H9 (cell line): ENCODE data around the gene TANC2. TPM values are rescaled to one million over a fixed set of nuclear protein-coding genes. Genes with fewer than 3 reads are reported as not detected.
A peak's percentile ranks its signal among the peaks of the same experiment; 100 is the strongest.
"Not testable (repeated sequence)": the region's sequence is repeated elsewhere in the genome, so short reads cannot be mapped to it uniquely, and the experiment has no call there.

ENCODE experiments used
- DNase-seq: peaks from one replicate; pipeline ENCODE4 v3.0.0-alpha.2; 2017
- H2AFZ ChIP-seq: one replicate; pipeline ENCODE4 v1.6.1; 2013; ENCODE audit warnings: mild to moderate bottlenecking, low read length, control low read depth, moderate library complexity
- H2AK5ac ChIP-seq: 2 replicates; pipeline ENCODE4 v1.6.1; 2013; ENCODE audit warnings: low read length, control low read depth, mixed read lengths; ENCODE audit not compliant: insufficient read length
- H2BK120ac ChIP-seq: one replicate; pipeline ENCODE4 v1.6.1; 2013; ENCODE audit warnings: low read depth, mild to moderate bottlenecking, low read length, control low read depth, inconsistent platforms; ENCODE audit not compliant: poor library complexity, severe bottlenecking
- H2BK12ac ChIP-seq: 2 replicates; pipeline ENCODE4 v1.6.1; 2013; ENCODE audit warnings: low read length, control low read depth, mixed read lengths, low read depth; ENCODE audit not compliant: insufficient read length
- H2BK15ac ChIP-seq: 2 replicates; pipeline ENCODE4 v1.6.1; 2013; ENCODE audit warnings: low read depth, low read length, control low read depth
- H2BK20ac ChIP-seq: one replicate; pipeline ENCODE4 v1.6.1; 2013; ENCODE audit warnings: low read depth, mild to moderate bottlenecking, low read length, control low read depth, inconsistent platforms; ENCODE audit not compliant: poor library complexity, severe bottlenecking
- H2BK5ac ChIP-seq: 2 replicates; pipeline ENCODE4 v1.6.1; 2013; ENCODE audit warnings: low read length, control low read depth, mixed read lengths; ENCODE audit not compliant: insufficient read length
- H3K14ac ChIP-seq: 2 replicates; pipeline ENCODE4 v1.6.1; 2013; ENCODE audit warnings: low read length, control low read depth; ENCODE audit not compliant: insufficient read depth
- H3K18ac ChIP-seq: 2 replicates; pipeline ENCODE4 v1.6.1; 2013; ENCODE audit warnings: low read depth, mild to moderate bottlenecking, mixed read lengths, low read length, control low read depth; ENCODE audit not compliant: insufficient read length
- H3K23ac ChIP-seq: 2 replicates; pipeline ENCODE4 v1.6.1; 2013; ENCODE audit warnings: low read length, control low read depth, mixed read lengths, low read depth; ENCODE audit not compliant: insufficient read length
- H3K23me2 ChIP-seq: 2 replicates; pipeline ENCODE4 v1.6.1; 2013; ENCODE audit warnings: low read depth, mild to moderate bottlenecking, mixed read lengths, low read length, control low read depth; ENCODE audit not compliant: insufficient read length, poor library complexity, severe bottlenecking
- H3K27ac ChIP-seq: 2 replicates; pipeline ENCODE4 v1.5.1; 2013; ENCODE audit warnings: low read length, control low read depth, mixed read lengths, low read depth; ENCODE audit not compliant: insufficient read length
- H3K27me3 ChIP-seq: 2 replicates; pipeline ENCODE4 v1.6.1; 2013; ENCODE audit warnings: low read length, control low read depth, inconsistent platforms; ENCODE audit not compliant: insufficient read depth
- H3K4ac ChIP-seq: 2 replicates; pipeline ENCODE4 v1.6.1; 2013; ENCODE audit warnings: low read depth, mild to moderate bottlenecking, control low read depth, inconsistent platforms, low read length, moderate library complexity
- H3K4me1 ChIP-seq: 2 replicates; pipeline ENCODE4 v1.6.1; 2013; ENCODE audit warnings: low read length, control low read depth, inconsistent platforms; ENCODE audit not compliant: insufficient read depth
- H3K4me2 ChIP-seq: 2 replicates; pipeline ENCODE4 v1.6.1; 2013; ENCODE audit warnings: low read length, control low read depth, mixed read lengths; ENCODE audit not compliant: insufficient read length, insufficient read depth
- H3K56ac ChIP-seq: 2 replicates; pipeline ENCODE4 v1.6.1; 2013; ENCODE audit warnings: low read depth, mild to moderate bottlenecking, mixed read lengths, low read length, control low read depth; ENCODE audit not compliant: insufficient read length
- H3K79me1 ChIP-seq: 2 replicates; pipeline ENCODE4 v1.6.1; 2013; ENCODE audit warnings: low read depth, mild to moderate bottlenecking, moderate library complexity, low read length, control low read depth, inconsistent platforms; ENCODE audit not compliant: insufficient read depth, poor library complexity, severe bottlenecking
- H3K79me2 ChIP-seq: 2 replicates; pipeline ENCODE4 v1.6.1; 2013; ENCODE audit warnings: low read length, control low read depth, inconsistent platforms; ENCODE audit not compliant: insufficient read depth
- H3K9ac ChIP-seq: 2 replicates; pipeline ENCODE4 v1.6.1; 2013; ENCODE audit warnings: low read length, control low read depth, mixed read lengths; ENCODE audit not compliant: insufficient read length; ENCODE audit errors: extremely low read depth
- H3K9me3 ChIP-seq: one replicate; pipeline ENCODE4 v1.6.1; 2013; ENCODE audit warnings: low read depth, low read length, inconsistent platforms; ENCODE audit not compliant: control insufficient read depth
- H3T11ph ChIP-seq: one replicate; pipeline ENCODE4 v1.6.1; 2013; ENCODE audit warnings: mild to moderate bottlenecking, low read length, control low read depth, inconsistent platforms
- H4K20me1 ChIP-seq: one replicate; pipeline ENCODE4 v1.6.1; 2013; ENCODE audit not compliant: control insufficient read depth, insufficient read length, insufficient read depth
- H4K5ac ChIP-seq: 2 replicates; pipeline ENCODE4 v1.6.1; 2013; ENCODE audit warnings: low read depth, mild to moderate bottlenecking, mixed read lengths, low read length, control low read depth; ENCODE audit not compliant: insufficient read length
- H4K8ac ChIP-seq: replicated peaks from 2 replicates; pipeline ENCODE4 v1.6.1; 2013; ENCODE audit warnings: low read length, control low read depth, mixed read lengths, low read depth; ENCODE audit not compliant: insufficient read length
- H4K91ac ChIP-seq: 2 replicates; pipeline ENCODE4 v1.6.1; 2013; ENCODE audit warnings: low read depth, mild to moderate bottlenecking, moderate library complexity, mixed read lengths, low read length, control low read depth; ENCODE audit not compliant: insufficient read length
- H3K27ac Mint-ChIP-seq, 3 experiments: 2 replicates in 2 of 3; 3 replicates in 1 of 3; pipeline ENCODE4 v1.8.0; 2020 to 2021; ENCODE audit warnings: mixed read lengths in 3 of 3, mild to moderate bottlenecking in 1 of 3, moderate library complexity in 1 of 3
- H3K27me3 Mint-ChIP-seq: 2 replicates; pipeline ENCODE4 v1.8.0; 2021; ENCODE audit warnings: low read depth, mild to moderate bottlenecking, moderate library complexity, mixed read lengths
- H3K36me3 Mint-ChIP-seq, 3 experiments: 2 replicates in 2 of 3; 3 replicates in 1 of 3; pipeline ENCODE4 v1.8.0; 2020 to 2021; ENCODE audit warnings: low read depth in 3 of 3, mixed read lengths in 3 of 3; ENCODE audit not compliant: insufficient read depth in 1 of 3
- H3K4me1 Mint-ChIP-seq, 2 experiments: 2 replicates each; pipeline ENCODE4 v1.8.0; 2020; ENCODE audit warnings: mixed read lengths in 2 of 2
- H3K4me3 Mint-ChIP-seq, 2 experiments: 2 replicates in 1 of 2; 3 replicates in 1 of 2; pipeline ENCODE4 v1.8.0; 2020 to 2021; ENCODE audit warnings: mild to moderate bottlenecking in 2 of 2, mixed read lengths in 2 of 2, moderate library complexity in 1 of 2
- H3K9me3 Mint-ChIP-seq, 2 experiments: 2 replicates in 1 of 2; 3 replicates in 1 of 2; pipeline ENCODE4 v1.8.0; 2020; ENCODE audit warnings: mild to moderate bottlenecking in 2 of 2, mixed read lengths in 2 of 2, moderate library complexity in 1 of 2
- WGBS: extraction: QIAGEN DNeasy Blood & Tissue Kit; methylation state at CpG from one replicate; pipeline ENCODE4 v1.1.7; 2013; ENCODE audit warnings: missing lambda C conversion rate, low lambda C conversion rate, mixed read lengths; ENCODE audit not compliant: insufficient read length; ENCODE audit errors: extremely low coverage; 5-methylcytosine and 5-hydroxymethylcytosine counted together
- total RNA-seq: library from RNA; stranded (reverse); gene quantifications from 2 replicates; pipeline ENCODE4 v1.2.1, GENCODE V29; 2021
- TF ChIP-seq, protein P1 (sequence below): fragments of 200-600 bp; sonication (generic); conservative IDR thresholded peaks from 3 replicates; pipeline ENCODE4 v1.8.0; 2021; ENCODE audit warnings: antibody characterized with exemption, mild to moderate bottlenecking

The TANC2 gene
- total RNA-seq, 1 experiment from 2014 or later, result 7.3 TPM

DNA sequence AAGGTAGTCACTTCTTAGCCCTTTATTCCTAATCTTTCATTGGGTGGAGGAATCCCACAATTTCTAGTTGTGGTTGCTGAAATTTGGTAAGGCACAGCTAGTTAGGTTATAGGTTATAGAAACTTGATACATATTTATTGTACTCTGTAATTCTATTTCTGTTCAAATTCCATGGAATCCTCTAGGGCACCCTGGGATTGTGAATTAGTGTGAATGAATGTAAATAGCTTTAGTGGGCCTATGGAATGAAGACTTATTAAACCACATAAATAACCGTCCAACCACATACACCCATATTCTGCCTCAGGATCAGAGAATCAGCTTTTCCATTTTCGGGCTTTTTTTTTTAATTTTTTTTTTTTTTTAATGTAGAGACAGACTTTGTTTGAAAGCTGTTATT, 9.2 kb downstream of the TANC2 start:
- H3K36me3 Mint-ChIP-seq, result peaks cover 4 to 21% (median 5%) of the 10 kb centered on the region in 3 experiments; a peak in 5 of 7 replicates
- no peak overlapping the region for H3K27ac Mint-ChIP-seq
- Histone ChIP-seq H3K79me2 (no peaks in the 10 kb centered on the region), H2BK120ac (no peak overlapping the region), H4K20me1 (no peaks in the 10 kb centered on the region), H3K14ac (no peak overlapping the region), H3K9ac (no peak overlapping the region), H3K4me2 (no peak overlapping the region), H3K4ac (no peak overlapping the region), H3K23ac (no peak overlapping the region), H3T11ph (no peak overlapping the region), H3K27ac (no peak overlapping the region), H4K8ac (no peak overlapping the region), H2AK5ac (no peak overlapping the region), H2BK12ac (no peak overlapping the region), H3K27me3 (no peaks in the 10 kb centered on the region), H3K79me1 (no peaks in the 10 kb centered on the region), H3K56ac (no peak overlapping the region), H4K91ac (no peak overlapping the region), H3K18ac (no peak overlapping the region), H3K4me1 (no peaks in the 10 kb centered on the region; the same call in 1 of the 2 replicates), H2BK5ac (no peak overlapping the region), H3K23me2 (no peaks in the 10 kb centered on the region), H2BK20ac (no peak overlapping the region), H4K5ac (no peak overlapping the region), H3K9me3 (no peaks in the 10 kb centered on the region), H2BK15ac (no peak overlapping the region), H2AFZ (no peak overlapping the region)
- WGBS, result no CpG with 5 or more reads among the region's 2 CpGs
- peaks cover 5% of the 10 kb centered on the region for H3K27me3 Mint-ChIP-seq
- H3K4me1 Mint-ChIP-seq, result peaks cover 0 to 2% of the 10 kb centered on the region in 2 experiments; a peak in 2 of 4 replicates
- H3K9me3 Mint-ChIP-seq, result peaks cover 13 to 14% of the 10 kb centered on the region in 2 experiments; a peak in 4 of 5 replicates
- H3K4me3 Mint-ChIP-seq, result no peak overlapping the region
- no peak for DNase-seq
- TF ChIP-seq, protein P1, sequence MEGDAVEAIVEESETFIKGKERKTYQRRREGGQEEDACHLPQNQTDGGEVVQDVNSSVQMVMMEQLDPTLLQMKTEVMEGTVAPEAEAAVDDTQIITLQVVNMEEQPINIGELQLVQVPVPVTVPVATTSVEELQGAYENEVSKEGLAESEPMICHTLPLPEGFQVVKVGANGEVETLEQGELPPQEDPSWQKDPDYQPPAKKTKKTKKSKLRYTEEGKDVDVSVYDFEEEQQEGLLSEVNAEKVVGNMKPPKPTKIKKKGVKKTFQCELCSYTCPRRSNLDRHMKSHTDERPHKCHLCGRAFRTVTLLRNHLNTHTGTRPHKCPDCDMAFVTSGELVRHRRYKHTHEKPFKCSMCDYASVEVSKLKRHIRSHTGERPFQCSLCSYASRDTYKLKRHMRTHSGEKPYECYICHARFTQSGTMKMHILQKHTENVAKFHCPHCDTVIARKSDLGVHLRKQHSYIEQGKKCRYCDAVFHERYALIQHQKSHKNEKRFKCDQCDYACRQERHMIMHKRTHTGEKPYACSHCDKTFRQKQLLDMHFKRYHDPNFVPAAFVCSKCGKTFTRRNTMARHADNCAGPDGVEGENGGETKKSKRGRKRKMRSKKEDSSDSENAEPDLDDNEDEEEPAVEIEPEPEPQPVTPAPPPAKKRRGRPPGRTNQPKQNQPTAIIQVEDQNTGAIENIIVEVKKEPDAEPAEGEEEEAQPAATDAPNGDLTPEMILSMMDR, result no peak

- Mint-ChIP-seq H3K9me3 (peaks cover 10 to 13% of the 10 kb centered on the region in 2 experiments; a peak in 4 of 5 replicates), H3K36me3 (peaks cover under 1 to 17% (median 3%) of the 10 kb centered on the region in 3 experiments; a peak in 5 of 7 replicates), H3K27ac (peak overlapping the region in 2 of 3 experiments; percentile 33 to 38; a peak in 2 of 7 replicates)
- H3K79me2 ChIP-seq, H3K4me3 Mint-ChIP-seq, H3K79me1 ChIP-seq, H3K4ac ChIP-seq, H3K14ac ChIP-seq, H3K23me2 ChIP-seq, H2BK20ac ChIP-seq, H2AK5ac ChIP-seq, H3K9ac ChIP-seq, H3K4me1 Mint-ChIP-seq, H3K56ac ChIP-seq, H4K5ac ChIP-seq, H4K91ac ChIP-seq, H3K27me3 Mint-ChIP-seq, H3T11ph ChIP-seq, H3K27ac ChIP-seq, H4K20me1 ChIP-seq, H2BK12ac ChIP-seq, H3K4me1 ChIP-seq, H3K9me3 ChIP-seq, H3K23ac ChIP-seq, H2BK5ac ChIP-seq, H3K4me2 ChIP-seq, H2AFZ ChIP-seq, H4K8ac ChIP-seq, H2BK15ac ChIP-seq, H3K18ac ChIP-seq, H2BK120ac ChIP-seq: not testable (repeated sequence)
- no CpG with 5 or more reads among the region's 9 CpGs for WGBS
- DNase-seq, result peak; percentile 61
- peaks cover 10% of the 10 kb centered on the region; the same call in 1 of the 2 replicates for H3K27me3 ChIP-seq
These were observed 10.7 kb downstream of the TANC2 start for GRCh38 chr17:62976643-62977231.
